Astrocyte of the spinal cord (primary cell): ENCODE measurements around the gene CHN2.

ENCODE experiments used
- DNase-seq: peaks from one replicate; pipeline ENCODE4 v3.0.0; 2011; ENCODE audit warnings: low read depth, low spot score
- H3K4me3 ChIP-seq: 2 replicates; pipeline ENCODE4 v1.5.1; 2011; ENCODE audit warnings: low read depth, mild to moderate bottlenecking, low read length, moderate library complexity
- CTCF ChIP-seq: IDR thresholded peaks from 2 replicates; pipeline ENCODE4 v1.5.1; 2012; ENCODE audit warnings: low read depth, mild to moderate bottlenecking, low read length, inconsistent platforms
- in situ Hi-C: cut with HindIII; loops from 2 replicates; pipeline ENCODE4 v1.10.0; 2017; ENCODE audit warnings: low sequenced_read_pairs

CHN2 gene

GRCh38 chr7:29458933-29459332 lies 264.4 kb downstream of the CHN2 start:
- H3K4me3 ChIP-seq, result no peak overlapping the region
- in situ Hi-C loops, result no loop called here
- DNase-seq, result no peak
- no peak for TF ChIP-seq CTCF

GRCh38 chr7:29459589-29459988 lies 265.0 kb downstream of the CHN2 start:
- no peak for DNase-seq
- H3K4me3 ChIP-seq, result no peak overlapping the region
- no peak for TF ChIP-seq CTCF
- in situ Hi-C loops, result no loop called here

- no peak for TF ChIP-seq CTCF
- H3K4me3 ChIP-seq, result no peak overlapping the region
- no peak for DNase-seq
- in situ Hi-C loops, result no loop called here
These were observed 267.4 kb downstream of the CHN2 start for GRCh38 chr7:29461996-29462395.

- H3K4me3 ChIP-seq, result no peak overlapping the region
- no peak for DNase-seq
- TF ChIP-seq CTCF, result no peak
- in situ Hi-C loops, result no loop called here
These were observed 269.1 kb downstream of the CHN2 start for GRCh38 chr7:29463504-29464158.

GRCh38 chr7:29464753-29465152 lies 270.2 kb downstream of the CHN2 start:
- no peak for DNase-seq
- H3K4me3 ChIP-seq, result no peak overlapping the region
- in situ Hi-C loops, result no loop called here
- TF ChIP-seq CTCF, result no peak

- H3K4me3 ChIP-seq, result no peak overlapping the region
- in situ Hi-C loops, result no loop called here
- no peak for TF ChIP-seq CTCF
- no peak for DNase-seq
These were observed 272.8 kb downstream of the CHN2 start for GRCh38 chr7:29467193-29467926.
